LNCaP clone FGC (cell line): ENCODE measurements around the gene UNC119.

Experiments
- DNase-seq: peaks from one replicate; pipeline ENCODE4 v3.0.0-alpha.2; 2011; ENCODE audit warnings: low read depth
- H3K4me3 ChIP-seq: 2 replicates; pipeline ENCODE4 v1.5.1; 2011; ENCODE audit warnings: mild to moderate bottlenecking, low read depth, low read length, control low read depth
- TF ChIP-seq, protein P1 (sequence below): IDR thresholded peaks from 2 replicates; pipeline ENCODE4 v1.5.1; 2012; ENCODE audit warnings: mild to moderate bottlenecking; ENCODE audit not compliant: control insufficient read depth, insufficient read depth; ENCODE audit errors: extremely low read depth

The UNC119 gene

DNA sequence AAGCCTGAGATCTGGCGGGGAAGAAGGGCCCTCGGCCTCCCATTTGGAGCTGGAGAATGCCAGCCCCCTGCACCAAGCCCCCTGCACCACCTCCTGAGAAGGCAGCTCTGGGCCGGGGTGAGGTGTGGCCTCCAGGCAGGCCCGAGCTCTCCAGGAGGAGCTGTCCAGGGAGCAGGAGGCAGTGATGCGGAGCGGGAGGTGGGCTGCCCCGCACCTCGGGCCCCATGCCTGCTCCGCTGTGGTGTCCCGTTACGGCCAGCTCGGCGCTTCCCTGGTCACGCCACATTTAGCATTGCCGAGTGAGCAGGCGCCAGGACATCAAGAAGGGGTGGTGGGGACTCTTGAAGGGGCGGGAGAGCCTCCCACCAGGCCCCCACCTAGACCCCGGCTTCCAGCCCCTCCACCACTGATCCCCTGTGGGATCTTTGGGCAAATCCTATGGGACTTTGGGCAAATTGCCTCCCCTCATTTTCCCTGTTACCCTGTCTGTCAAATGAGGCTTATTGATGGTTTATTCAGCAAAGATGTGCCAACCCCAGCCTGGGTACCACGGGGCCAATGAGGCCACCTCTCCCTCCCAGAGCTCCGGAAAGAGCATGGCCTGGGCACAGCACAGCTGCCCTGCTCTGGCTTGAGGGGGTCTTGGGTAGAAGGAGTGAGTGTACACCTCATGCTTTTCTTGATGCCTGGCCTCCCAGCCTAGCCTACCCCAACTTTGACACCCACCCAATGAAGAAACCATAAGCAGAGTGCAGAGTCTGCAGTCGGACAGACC lies 30.9 kb downstream of the UNC119 start:
- H3K4me3 ChIP-seq = no peak overlapping the region
- TF ChIP-seq, protein P1, sequence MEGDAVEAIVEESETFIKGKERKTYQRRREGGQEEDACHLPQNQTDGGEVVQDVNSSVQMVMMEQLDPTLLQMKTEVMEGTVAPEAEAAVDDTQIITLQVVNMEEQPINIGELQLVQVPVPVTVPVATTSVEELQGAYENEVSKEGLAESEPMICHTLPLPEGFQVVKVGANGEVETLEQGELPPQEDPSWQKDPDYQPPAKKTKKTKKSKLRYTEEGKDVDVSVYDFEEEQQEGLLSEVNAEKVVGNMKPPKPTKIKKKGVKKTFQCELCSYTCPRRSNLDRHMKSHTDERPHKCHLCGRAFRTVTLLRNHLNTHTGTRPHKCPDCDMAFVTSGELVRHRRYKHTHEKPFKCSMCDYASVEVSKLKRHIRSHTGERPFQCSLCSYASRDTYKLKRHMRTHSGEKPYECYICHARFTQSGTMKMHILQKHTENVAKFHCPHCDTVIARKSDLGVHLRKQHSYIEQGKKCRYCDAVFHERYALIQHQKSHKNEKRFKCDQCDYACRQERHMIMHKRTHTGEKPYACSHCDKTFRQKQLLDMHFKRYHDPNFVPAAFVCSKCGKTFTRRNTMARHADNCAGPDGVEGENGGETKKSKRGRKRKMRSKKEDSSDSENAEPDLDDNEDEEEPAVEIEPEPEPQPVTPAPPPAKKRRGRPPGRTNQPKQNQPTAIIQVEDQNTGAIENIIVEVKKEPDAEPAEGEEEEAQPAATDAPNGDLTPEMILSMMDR = no peak
- no peak for DNase-seq

DNA sequence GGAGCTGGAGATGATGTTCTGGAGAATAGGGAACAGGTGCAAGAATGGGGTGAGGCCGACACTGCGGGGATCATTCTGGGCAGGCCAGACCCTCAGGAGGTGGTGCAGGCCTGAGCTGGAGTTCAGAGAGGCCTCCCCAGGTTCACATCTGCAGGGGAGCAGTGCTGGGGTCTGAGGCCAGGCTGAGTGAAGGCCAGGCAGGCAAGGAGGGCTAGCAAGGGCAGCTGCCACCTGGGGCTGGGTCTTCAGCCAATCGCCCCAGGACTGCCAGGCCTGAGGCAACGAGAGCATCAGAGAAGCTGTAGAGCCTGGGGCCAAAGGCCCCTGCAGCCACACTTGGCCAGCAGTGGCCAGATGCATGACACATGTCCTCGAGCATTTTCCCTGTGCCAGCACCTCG lies 31.7 kb downstream of the UNC119 start:
- no peak for DNase-seq
- TF ChIP-seq, protein P1 = no peak
- no peak overlapping the region for H3K4me3 ChIP-seq

DNA sequence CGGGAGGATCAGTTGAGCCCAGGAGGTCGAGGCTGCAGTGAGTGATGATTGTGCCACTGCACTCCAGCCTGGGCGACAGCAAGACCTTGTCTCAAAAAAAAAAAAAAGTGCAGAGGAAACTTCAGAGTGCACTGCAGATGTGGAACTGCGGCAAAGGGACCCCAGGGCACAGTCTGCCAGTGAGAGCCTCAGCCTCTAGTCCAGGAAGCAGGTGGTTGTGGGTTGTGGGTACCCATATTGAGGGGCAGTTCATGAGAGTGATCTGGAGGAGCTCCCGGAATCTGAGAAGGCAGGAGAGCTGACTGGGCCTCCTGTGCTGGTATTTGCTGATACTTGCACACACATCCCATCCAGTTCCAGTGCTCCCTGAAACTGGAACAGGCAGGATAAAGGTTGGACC lies 33.2 kb downstream of the UNC119 start:
- no peak for DNase-seq
- TF ChIP-seq, protein P1 = no peak
- no peak overlapping the region for H3K4me3 ChIP-seq

DNA sequence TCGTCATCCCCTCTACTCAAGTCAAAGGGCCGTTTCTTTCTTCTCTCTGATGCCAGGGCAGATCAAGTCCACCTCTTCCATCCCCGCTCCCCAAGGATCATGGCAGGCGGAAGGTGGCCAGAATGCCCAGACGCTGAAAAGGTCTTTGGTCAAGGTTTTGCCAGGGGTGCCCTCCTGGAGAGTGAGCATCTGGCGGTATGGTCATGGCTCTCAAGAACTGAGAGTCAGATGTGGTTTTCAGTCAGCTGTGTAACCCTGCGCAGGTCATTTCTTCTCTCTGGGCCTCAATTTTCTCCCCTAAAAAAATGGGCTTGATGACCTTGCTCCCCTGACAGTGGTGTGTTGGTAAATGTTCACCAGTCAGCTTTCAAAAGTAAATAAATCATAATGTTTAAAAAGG lies 33.8 kb downstream of the UNC119 start:
- no peak for DNase-seq
- TF ChIP-seq, protein P1 = no peak
- no peak overlapping the region for H3K4me3 ChIP-seq

DNA sequence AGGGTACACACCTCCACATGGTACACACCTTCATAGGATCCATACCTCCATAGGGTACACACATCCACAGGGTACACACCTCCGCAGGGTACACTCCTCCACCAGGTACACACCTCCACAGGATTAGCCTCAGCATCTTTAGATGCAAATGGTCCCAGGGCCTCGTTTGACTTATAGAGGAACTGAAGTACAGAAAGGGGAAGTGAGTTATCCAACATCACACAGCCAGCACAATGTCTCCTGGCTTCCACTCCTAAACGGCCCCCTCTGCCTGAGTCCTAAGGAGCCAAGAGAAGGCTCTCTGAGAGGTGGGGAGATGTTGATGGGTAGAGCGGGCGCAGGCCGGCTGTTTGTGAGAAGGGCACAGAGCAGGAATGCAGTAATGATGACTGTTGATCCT lies 34.3 kb downstream of the UNC119 start:
- TF ChIP-seq, protein P1 = no peak
- DNase-seq = no peak
- H3K4me3 ChIP-seq = no peak overlapping the region

DNA sequence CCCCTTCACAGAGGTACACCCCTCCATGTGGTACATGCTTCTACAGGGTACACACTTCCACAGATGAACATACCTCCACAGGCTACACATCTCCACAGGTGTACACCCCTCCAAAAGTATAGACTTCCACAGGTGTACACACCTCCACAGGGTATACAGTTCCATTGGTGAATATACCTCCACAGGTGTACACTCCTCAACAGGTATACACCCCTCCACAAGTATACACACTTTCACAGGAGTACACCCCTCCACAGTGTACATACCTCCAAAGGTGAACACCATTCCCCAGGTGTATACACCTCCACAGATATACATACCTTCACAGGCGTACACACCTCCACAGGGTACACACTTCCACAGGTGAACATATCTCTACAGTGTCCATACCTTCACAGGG lies 36.9 kb downstream of the UNC119 start:
- H3K4me3 ChIP-seq = no peak overlapping the region
- TF ChIP-seq, protein P1 = no peak
- no peak for DNase-seq

DNA sequence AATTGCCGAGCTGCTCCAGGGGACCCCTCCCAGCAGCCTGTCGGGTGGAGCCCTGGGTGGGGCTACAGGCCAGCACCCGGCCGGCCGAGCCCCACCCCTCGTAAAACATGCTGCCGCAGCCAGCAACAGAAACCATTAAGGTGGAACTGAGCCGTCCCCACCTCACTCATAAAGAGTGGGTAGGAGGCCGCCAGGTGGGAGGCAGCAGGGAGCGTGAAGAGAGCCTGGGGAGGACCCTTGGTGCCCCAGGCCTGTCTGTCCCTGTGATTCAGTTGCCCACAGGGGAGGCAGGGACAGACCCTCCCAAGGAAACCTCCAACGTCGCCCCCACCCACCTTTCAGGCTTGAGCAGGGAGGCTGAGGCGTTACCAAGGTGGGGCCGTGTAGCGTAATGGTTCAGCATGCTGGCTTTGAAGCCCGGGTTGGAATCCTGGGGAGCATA lies 37.8 kb downstream of the UNC119 start:
- H3K4me3 ChIP-seq = no peak overlapping the region
- DNase-seq = no peak

More for the DNA sequence above, 37.8 kb downstream of the UNC119 start:
- TF ChIP-seq, protein P1 = no peak
